ENCODE data around the gene LY86.

GRCh38 chr6:6695625-6696276 lies 107.2 kb downstream of the LY86 start:
- TF ChIP-seq ELF1 (CRISPR knock-in tag; IDR thresholded peaks at IDR 0.05) (no peak), PCBP2 (optimal IDR thresholded peaks at IDR 0.05; ENCODE audit: low read depth, low read length, poor library complexity, severe bottlenecking) (no peak), EZH2 (conservative IDR thresholded peaks at IDR 0.05; ENCODE audit: low read depth, low read length) (no peak), CREBL2 (CRISPR knock-in tag; IDR thresholded peaks at IDR 0.05; ENCODE audit: borderline replicate concordance) (no peak), ZNF280D (CRISPR knock-in tag; IDR thresholded peaks at IDR 0.05) (no peak), FOXK2 (IDR thresholded peaks at IDR 0.05) (no peak), CAMTA2 (CRISPR knock-in tag; IDR thresholded peaks at IDR 0.05; ENCODE audit: borderline replicate concordance) (no peak), ZNF572 (CRISPR knock-in tag; IDR thresholded peaks at IDR 0.05) (no peak)
